Putamen (tissue), 1 donor: Measurements from ENCODE around the gene RTL5.

Source experiments
- DNase-seq: peaks from one replicate; pipeline ENCODE4 v3.0.0-alpha.2; 2016; ENCODE audit warnings: low spot score

The RTL5 gene

DNA sequence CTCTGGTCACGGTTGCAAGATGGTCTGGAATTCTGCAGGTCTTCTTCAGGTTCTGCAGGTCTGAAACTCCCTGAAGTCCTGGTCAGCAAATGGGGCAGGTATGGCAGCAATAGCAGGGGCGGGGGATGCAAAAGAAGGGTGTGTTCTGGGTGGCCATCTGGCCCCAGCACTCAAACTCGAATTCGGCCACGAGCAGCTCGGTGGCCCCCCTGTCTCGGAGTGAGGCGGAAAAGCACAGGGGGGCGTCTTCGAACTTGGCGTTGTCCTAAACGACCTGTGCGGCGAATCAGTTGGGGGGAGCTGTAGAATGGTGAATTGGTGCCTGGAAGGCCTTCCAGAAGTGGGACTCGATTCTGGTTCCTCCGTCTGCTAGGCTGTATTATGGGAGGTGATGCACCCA lies 2.1 kb downstream of the RTL5 start:
- DNase-seq, result no peak

DNA sequence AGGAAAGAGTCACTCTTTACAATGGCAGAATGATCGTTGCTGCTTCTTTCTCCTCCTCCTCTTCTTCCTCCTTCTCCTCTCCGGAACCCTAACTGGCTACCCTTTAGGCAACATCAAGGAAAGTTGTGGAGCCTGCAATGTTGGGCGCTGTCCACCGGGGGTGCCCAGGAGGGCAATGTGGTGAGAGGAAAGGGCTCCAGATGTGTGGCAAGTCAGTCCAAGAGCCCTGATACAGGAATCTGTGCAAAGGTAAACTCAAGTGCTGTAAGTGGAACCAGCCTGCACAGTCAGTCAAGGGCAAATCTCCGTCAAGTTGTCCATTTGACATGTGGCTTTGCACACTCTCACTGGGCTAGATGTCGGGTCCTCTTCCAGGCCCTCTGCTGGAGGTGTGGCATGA lies 2.8 kb downstream of the RTL5 start:
- no peak for DNase-seq

DNA sequence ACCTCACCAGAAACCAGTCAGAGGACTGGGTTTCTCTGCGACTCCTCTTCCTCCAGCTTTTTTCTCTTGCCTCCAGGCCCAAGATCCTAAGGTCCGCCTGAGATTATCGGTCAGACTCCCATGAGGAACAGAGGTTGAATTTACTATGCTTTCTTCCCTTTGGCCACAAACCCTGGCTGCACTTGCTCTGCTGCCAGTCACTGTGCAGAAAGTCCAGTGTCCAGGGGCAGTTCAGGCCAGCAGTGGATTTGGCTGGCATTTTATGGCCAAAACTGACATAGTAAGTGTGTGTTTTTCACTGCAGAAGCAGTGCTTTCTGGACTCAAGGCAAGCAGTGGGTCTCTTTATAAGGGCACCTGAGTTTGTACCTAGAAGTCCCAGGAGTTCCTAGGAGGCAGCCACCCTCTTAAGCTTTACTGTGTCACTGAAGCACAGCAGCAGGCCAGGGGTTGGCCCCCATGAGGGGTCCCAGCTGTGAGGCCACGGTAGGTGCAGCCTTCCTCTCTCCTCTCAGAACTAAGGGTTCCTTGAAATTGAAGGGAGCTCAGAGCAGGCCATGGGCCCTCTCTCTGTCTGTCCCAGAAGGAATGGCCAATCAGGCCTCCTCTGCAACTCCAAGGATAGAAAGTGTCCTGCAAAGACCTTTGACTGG lies 3.4 kb downstream of the RTL5 start:
- no peak for DNase-seq

DNA sequence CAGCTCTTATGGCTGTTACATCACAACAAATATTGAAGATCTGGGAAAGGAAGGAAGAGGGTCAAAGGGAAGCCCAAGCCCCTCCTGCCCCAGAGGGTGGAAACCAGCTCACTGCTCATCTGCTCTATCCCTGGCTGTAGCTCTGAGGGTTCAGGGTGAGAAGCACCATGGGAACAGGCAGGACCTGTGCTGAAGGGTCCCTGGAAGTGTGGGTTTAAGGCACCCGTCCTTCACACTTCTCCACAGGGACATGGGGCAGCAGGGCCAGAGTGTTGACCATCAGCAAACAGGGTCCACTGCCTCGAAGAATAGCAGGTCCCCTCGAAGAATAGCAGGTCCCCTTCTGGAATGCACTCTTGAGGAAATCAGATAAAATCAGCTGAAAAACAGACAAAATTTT lies 4.4 kb downstream of the RTL5 start:
- no peak for DNase-seq

DNA sequence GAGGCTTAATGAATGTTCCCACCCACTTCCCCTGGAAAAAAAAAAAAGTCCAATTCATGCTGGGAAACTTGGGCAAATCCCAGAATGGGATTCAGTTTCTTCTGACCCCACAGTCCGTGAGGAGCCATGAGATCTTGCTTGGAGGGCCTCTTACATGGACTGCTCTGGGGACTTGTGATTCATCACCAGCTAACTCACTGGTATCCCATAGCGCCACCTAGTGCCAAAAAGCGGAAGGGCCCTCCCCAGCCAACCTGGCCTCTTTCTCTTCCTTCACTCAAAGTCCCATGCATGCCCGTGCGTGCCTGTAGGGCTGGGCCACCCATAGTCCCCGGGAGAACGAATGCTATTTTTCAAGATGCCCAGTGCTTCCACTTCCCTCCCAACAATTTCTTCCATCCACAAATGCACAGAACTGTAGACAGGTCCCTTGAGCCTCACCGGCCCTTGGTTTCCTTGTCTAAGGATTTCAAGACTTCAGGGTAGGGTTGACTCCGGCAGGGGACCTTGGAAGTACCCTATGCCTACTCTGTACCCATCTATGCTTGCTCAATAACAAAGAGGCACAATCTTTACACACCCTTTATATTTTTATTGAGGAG lies 5.1 kb downstream of the RTL5 start:
- DNase-seq, result peak; percentile 74

DNA sequence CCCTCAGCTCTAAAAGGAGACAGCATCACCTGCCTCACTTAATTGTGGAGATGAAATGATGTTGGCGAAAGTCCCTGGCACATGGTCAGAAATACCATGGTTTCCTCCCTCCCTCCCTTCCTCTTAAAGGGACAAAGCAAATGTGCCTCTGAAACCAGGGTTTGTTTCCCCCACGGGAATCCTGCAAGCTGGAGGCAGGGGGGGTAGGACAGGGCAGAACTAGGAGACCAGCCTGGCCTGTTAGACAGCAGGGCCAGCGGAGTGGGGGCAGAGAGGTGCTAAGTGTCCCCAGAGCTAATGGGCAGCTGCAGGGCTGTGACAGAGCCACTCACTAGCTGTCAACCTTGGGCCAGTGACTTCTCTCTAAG lies 5.7 kb downstream of the RTL5 start:
- no peak for DNase-seq

DNA sequence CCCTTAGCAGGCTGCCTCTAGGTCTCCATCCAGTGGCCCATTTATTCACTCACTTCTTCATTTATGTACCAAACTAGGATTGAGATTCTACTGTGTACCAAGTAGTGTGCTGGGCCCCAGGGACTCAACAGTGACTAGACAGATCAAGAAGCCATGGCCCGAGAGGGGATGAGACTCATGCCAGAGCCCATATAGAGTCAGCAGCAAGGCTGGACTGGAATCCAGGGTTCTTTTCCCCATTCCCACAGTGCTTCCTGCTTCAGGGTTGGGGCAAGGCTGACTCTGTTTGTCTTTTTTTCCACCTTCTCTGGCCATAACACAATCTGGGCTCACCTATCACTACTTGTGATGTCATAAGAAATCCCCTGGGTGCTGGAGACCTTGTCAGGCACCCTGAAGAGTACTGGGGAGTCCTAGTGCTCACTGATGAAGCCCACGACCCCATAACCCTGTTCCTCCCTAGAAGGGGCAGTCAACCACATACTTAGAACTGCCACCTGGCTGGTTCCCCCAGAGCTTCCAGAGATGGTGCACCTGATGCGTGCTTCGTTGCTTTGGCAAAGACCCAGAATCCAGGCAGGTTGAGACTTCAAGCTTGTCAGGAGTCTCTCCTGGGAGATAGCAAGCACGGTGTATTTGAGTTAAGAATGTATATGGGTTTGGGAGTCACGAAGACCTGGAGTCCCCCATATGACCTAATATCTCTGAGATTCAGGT lies 6.2 kb downstream of the RTL5 start:
- no peak for DNase-seq

DNA sequence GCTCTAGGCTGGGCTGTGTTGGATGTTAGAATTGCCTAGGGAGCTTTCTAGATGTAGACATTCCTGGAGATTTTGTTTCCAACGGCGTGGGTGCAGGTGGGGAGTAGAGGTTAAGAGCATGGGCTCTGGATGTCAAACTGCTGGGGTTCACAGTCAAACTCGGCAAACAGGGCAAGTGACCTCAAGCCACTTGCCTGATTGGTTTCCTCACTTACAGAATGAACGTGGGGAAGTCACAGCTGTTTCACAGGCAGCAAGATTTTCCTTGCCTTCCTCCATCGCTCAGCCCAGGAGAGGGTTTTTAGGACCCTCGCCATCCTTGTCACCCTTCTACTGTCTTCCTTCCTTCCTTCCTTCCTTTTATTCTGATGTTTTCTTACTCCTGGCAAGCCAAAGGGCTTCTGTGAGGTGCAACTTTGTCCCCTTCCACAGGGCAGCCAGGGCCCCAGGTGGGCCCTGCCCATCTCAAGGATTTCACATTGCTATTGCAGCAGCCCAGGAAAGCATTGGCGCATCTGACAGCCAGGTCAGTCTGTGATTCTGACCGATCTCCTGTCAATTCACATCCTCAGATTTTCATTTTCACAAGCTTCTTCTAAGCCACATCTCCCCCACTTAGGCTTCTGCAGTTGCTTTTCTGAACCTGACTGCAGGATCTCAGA lies 7.0 kb downstream of the RTL5 start:
- DNase-seq, result no peak

DNA sequence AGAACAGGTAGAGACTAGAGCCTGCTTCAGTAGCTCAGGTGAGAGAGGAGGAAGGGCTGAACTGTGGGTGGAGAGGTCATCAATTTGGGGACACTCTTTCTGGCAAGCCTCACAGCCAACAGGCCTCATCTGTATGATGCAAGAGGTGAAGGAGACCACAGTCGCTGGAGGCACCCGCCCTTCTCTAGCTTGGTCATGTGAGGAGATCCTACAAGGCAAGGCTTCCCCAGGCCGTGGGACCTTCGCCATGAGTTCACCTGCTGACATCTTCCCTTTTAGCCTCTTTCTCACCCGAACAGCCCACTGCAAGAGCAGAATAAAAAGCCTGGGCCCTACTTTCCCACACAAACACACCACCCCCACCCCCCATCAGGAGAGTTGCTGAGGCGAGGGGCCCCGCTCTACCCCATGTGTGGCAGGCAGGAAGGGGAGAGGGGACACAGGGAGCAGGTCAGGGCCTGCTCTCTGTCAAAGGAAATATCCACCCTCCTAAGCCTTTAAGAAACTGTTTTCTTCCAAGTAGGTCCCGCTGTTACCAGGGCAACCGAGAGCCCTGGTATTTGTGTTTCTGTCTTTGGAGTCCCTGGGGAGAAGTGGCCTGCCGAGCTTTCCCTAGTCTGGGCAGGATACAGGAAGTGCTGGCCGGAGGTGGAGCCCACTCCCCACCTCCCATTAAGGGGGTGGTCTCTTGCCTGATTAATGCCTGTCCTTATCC lies 8.1 kb downstream of the RTL5 start:
- DNase-seq, result no peak

DNA sequence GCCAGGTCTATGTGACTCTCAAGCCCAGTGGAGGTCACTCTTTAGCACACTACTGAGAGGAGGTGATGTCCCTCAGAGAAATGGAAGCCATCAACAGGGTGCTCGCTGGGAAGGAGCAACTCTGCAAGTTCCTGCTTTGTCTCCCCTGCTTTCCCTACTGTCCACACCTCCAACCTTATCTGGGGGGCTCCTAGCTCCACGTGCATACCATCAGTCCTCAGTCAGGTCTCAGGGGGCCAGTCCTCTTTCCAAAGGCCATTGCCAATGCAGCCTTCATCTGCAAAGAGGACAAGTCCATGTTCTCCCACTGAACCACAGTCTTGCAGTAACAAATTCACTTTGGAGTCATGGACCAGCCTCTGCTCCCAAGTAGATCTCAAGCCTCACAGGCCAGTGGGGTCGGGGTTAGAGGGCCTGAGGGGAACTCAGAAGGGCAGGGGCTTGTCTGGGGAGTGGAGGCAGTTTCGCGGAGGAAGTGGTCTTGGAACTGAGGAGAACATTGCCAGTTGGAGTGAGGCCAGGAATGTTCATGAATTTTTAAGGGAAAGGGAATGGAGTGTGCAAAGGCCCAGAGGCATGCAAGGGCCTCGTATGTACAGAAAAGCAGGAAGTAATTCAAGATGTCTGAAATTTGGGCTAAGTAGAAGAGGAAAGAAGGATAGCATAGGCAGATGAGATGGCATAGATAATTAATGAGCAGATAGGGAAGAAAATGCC lies 8.9 kb downstream of the RTL5 start:
- DNase-seq, result no peak

DNA sequence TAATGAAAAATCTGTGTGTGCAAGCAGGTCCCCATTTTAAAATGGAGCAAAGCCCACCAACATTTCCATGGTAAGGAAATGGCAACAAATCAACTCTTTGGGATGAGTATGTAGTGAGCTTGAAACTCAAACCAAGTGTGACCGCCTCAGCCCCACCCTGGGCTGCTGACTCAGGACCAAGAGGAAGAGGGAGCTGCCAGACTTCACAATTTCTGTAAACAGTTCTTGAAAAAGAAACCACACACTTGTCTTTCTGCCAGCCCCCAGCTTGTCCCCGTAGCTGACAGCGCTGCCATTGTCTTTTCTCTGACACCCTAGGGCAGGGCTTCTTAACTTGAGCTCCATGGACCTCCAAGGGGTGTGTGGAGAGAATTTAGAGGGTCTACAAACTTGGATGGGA lies 10.3 kb downstream of the RTL5 start:
- DNase-seq, result no peak

DNA sequence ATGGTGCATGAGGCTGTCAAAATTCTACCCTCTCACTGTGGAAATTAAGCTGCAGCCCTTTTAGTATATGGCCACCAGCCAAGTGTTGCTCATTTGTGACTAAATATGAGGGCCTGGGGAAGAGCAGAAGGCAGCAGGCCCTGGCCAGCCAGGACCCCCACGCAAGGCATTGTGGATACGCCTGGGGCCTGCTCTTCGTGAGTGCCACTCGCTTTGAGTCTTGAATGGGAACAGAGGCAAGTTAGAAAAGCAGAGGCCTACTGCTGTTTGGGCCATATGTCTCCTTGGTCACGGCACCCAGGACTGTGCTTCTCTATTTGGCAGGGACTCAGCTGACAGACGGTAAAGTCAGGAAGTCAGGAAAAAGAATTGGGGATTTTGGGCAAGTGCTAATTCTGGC lies 10.9 kb downstream of the RTL5 start:
- DNase-seq, result no peak

DNA sequence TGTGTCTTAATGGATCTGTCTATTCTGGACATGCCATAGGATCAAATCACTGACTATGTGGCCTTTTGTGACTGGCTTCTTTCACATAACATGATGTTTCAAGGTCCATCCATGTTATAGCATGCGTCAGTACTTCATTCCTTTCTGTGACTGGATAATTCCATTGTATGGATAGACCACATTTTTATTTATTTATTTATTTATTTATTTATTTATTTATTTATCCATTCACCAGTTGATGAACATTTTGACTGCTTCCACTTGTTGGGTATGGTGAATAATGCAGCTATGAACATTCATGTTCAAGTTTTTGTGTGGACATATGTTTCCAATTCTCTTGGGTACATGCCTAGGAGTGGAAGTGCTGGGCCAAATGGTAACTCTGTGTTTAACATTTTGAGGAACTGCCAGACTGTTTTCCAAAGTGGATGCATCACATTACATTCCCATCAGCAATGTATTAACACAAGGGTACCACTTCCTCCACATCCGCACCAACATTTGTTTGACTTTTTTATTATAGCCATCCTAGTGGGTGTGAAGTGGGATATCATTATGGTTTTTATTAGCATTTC lies 14.0 kb downstream of the RTL5 start:
- no peak for DNase-seq

DNA sequence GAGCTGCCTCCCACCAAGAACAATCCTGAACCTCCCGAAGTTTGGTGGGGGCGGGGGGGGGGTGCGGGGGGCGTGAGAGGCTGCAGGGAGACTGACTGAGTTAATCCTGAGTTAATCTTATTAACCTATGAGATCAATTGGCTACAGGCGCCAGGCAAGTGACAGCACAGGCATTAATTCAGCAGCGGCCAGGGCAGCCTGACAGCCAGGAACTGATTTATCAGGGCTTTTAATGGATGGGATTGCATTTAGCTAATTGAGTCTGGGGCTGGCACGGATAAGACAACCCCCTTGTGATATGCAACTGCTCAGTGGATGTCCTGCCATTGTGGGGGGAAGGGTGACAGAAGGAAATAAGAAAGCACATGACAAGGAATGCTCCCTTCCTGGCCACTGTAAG lies 16.3 kb downstream of the RTL5 start:
- DNase-seq, result no peak

DNA sequence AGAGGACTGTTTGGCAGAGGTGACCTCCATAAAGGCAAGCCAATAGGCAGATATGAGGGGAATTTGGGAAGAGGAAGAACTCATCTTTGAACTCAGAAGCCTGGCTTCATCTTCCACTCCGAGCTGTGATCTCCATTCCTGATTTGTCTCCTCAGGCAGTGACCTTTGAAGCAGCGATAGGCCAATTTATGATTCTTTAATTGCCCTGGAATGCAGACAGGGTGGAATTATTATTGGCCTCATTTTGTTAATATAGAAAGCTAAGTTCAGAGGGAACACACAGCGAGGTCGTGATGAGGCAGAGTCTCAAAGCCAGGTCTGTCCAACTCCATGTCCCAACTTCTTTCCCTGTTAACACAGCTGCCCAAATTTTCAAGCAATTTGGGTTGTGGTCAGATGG lies 16.9 kb downstream of the RTL5 start:
- DNase-seq, result no peak

DNA sequence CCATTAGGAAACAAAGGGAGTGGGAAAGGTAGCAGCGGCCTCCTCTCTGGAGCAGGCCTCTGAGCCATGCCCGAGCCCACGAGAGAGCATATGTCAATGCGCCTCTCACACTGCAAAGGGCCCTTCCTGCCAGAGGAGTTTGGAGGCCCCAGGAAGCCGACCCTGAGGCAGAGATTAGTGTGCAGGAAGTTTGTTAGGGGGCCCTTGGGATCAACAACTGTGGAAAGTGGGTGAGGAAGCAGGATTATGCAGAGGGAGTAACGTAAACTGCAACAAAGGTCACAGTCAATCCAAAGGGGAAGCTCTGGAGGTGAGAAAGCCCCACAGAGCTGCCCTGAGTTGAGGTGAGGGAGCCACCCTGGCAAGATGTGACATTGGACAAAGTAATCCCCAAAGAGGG lies 17.4 kb downstream of the RTL5 start:
- DNase-seq, result no peak

DNA sequence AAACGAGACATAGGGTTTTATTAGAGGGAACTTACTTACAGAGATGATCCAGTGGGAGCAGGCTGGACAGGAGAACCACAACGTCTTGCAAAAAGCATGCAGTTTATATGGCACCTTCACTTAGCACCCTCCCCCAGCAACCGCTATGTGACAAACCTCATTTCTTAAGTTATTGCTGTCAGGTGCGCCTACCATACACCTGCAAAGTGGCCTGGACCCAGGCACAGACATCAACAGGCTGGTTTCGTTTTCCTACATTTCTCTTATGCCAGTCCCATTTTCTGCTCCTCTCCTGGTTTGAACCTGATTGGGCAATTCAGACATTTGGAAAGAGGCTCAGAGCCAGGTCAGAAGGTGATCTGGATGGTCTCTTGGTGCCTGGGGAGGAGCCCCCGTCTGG lies 18.3 kb downstream of the RTL5 start:
- no peak for DNase-seq

DNA sequence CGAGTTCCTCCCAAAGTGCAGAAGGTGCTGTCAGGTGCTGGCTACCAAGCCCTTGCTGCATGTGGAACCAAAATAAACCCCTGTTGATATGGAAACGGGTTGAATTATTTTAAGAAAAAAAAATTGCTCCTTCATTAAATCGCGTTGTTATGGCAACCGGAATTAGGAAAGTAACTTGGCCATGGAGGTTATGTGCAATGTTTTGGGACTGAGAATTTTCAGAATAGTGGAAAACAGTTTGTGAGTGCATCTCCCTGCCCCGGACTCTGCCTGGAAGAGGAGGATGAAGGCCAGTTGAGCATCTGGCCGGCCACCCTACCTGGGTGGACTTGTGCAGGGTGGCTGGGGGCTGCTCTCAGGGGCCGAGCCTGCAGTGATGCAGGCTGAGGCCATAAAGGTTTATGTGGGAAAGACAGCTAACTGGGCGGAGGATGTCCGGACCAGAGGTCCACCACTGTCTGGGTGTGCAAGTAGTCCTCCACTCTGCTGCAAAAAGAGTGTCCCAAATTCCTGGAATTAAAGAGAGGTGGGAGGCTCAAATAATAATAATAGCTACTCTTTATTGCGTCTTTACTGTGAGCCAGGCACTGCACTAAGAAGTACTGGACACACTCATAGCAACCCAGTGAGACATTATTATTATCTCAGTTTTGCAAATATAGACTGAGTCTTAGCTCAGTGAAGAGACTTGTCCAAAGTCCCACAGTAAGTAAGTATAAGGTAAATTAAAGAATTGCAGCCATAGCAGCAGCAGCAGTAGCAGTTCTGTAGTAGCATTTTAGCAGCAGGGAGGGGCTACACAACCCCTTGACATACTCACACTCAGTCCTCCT lies 20.6 kb downstream of the RTL5 start:
- no peak for DNase-seq

DNA sequence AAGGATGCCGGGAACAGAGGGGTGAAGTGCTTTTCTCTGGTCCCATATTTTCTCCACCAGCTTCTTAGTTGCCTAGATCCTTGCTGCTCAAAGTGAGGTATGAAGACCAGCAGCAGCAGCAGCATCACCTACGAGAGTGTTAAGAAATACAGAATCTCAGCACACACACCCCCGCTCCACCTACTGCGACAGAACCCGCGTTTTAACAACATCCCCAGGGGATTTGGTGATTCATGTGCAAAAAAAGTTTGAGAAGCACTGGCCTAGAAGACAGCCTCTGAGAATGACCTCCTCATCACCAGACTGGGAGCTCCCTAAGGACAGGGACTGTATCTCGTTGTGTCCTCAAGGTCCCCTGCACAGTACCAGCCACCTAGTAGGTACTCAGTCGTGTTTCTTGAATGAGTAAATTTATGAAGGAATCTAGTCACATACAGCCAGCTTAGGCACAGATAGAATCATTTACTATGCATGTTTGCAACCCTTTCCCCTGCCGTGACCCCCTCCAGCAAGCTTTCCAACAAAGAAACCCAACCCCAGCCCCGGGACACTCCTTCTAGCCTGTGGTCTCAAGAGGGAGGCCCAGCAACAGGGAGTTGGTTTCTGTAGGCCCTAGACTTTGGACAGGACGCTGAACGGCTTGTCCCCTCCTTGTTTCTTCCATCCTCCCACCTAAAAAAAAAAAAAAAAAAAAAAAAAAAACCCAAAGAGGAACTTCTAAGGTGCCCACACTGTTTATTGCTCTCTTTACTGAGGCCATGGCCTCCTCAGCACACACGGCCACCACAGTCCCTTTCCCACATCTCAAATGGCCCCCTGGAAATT lies 21.5 kb downstream of the RTL5 start:
- peak; percentile 47 for DNase-seq

DNA sequence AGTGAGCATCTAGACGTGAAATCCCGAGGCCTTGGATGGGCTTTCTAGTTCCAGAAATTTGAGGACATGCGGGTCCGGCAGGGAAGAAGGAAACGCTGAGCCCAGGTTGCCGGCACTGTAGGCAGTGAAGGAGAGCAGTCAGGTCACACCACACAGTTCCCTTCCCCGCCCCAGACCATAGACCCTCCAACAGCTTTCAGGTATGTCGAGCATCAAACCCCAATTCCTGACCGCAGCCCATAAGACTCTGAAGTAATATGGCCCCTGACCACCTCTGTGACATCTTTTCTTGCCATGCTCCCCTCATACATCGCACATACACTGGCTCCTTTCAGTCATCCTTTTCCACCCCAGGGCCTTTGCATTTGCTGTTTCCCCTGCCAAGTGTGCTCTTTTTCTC lies 23.0 kb downstream of the RTL5 start:
- DNase-seq, result no peak
